MCF 10A (cell line): Measurements from ENCODE around the gene PLAC9. TPM values are rescaled to one million over a fixed set of nuclear protein-coding genes. Genes with fewer than 3 reads are reported as not detected.

Experiments used
- BruUV-seq: library from RNA; stranded (reverse); fragments of 400-500 nt; replicated peaks from 2 replicates; lab custom pipeline; 2021; lab: Mats Ljungman, UMichigan
- CTCF ChIA-PET: fragments of 300-600 bp; sonication (Branson Sonifier 250); formaldehyde crosslinking; extraction: SDS; loops from one replicate; lab custom pipeline; 2021; ENCODE audit warnings: antibody characterized with exemption, inconsistent platforms; lab: Yijun Ruan, JAX
- POLR2A ChIA-PET: fragments of 300-600, 350-650 bp; sonication (Branson Sonifier 250); formaldehyde crosslinking; extraction: SDS; loops from one replicate; lab custom pipeline; 2020; ENCODE audit warnings: antibody characterized with exemption, inconsistent platforms; lab: Yijun Ruan, JAX
- DNase-seq: peaks from one replicate; pipeline ENCODE4 v3.0.0-alpha.2; 2018; ENCODE audit not compliant: unreplicated experiment
- H3K27ac Mint-ChIP-seq: one replicate; pipeline ENCODE4 v1.8.0; 2022; ENCODE audit warnings: mild to moderate bottlenecking, low read depth, mixed read lengths; ENCODE audit not compliant: unreplicated experiment
- H3K27me3 Mint-ChIP-seq: one replicate; pipeline ENCODE4 v1.8.0; 2022; ENCODE audit warnings: mixed read lengths; ENCODE audit not compliant: insufficient read depth, unreplicated experiment
- H3K36me3 Mint-ChIP-seq: one replicate; pipeline ENCODE4 v1.8.0; 2022; ENCODE audit warnings: mild to moderate bottlenecking, moderate library complexity, mixed read lengths; ENCODE audit not compliant: insufficient read depth, unreplicated experiment
- H3K4me1 Mint-ChIP-seq: one replicate; pipeline ENCODE4 v1.8.0; 2022; ENCODE audit warnings: mixed read lengths; ENCODE audit not compliant: insufficient read depth, unreplicated experiment
- H3K4me3 Mint-ChIP-seq: one replicate; pipeline ENCODE4 v1.8.0; 2022; ENCODE audit warnings: mild to moderate bottlenecking, moderate library complexity, mixed read lengths; ENCODE audit not compliant: unreplicated experiment
- H3K9me3 Mint-ChIP-seq: one replicate; pipeline ENCODE4 v1.8.0; 2022; ENCODE audit warnings: mixed read lengths; ENCODE audit not compliant: unreplicated experiment
- intact Hi-C: fragments of 100-400 bp; cut with micrococcal nuclease; formaldehyde crosslinking; loops from 2 replicates; pipeline ENCODE4 v1.14.1; 2022
- total RNA-seq: library from RNA; stranded (reverse); gene quantifications from 2 replicates; pipeline ENCODE4 v1.2.3, GENCODE V29; 2022
- TF ChIP-seq, protein P1 (sequence below): fragments of 200-600 bp; IDR thresholded peaks from one replicate; pipeline ENCODE4 v1.8.0; 2022; ENCODE audit warnings: antibody characterized with exemption, mild to moderate bottlenecking; ENCODE audit not compliant: unreplicated experiment

The PLAC9 gene
- total RNA-seq, 1 experiment from 2014 or later, result 0.93 TPM

DNA sequence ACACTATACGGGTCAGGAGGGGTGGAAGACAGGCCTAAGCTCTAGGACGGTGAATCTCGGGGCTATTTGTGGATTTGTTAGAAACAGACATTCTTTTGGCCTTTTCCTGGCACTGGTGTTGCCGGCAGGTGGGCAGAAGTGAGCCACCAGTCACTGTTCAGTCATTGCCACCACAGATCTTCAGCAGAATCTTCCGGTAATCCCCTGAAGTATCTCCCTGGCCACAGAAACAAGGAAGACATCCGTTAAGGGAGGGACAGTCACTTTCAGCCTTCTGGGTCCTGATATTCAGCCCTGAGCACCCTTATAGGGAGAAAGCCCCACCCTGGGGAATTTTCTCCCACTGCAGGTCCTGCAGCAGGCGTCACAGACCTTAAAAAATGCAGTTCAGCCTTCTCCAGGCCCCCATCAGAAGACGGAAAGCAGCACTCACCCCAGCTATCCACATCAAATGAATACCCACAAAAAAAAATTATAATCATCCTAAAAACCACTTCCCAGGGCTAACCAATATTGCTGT is 23.2 kb downstream of the PLAC9 start:
- TF ChIP-seq, protein P1, sequence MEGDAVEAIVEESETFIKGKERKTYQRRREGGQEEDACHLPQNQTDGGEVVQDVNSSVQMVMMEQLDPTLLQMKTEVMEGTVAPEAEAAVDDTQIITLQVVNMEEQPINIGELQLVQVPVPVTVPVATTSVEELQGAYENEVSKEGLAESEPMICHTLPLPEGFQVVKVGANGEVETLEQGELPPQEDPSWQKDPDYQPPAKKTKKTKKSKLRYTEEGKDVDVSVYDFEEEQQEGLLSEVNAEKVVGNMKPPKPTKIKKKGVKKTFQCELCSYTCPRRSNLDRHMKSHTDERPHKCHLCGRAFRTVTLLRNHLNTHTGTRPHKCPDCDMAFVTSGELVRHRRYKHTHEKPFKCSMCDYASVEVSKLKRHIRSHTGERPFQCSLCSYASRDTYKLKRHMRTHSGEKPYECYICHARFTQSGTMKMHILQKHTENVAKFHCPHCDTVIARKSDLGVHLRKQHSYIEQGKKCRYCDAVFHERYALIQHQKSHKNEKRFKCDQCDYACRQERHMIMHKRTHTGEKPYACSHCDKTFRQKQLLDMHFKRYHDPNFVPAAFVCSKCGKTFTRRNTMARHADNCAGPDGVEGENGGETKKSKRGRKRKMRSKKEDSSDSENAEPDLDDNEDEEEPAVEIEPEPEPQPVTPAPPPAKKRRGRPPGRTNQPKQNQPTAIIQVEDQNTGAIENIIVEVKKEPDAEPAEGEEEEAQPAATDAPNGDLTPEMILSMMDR, result no peak
- Mint-ChIP-seq H3K27ac (peak overlapping the region; percentile 78), H3K4me3 (peak overlapping the region; percentile 32), H3K36me3 (peaks cover 79% of the 10 kb centered on the region), H3K9me3 (no peaks in the 10 kb centered on the region), H3K27me3 (no peaks in the 10 kb centered on the region), H3K4me1 (peaks cover 48% of the 10 kb centered on the region)
- ChIA-PET CTCF (interaction anchor here (1.3 to 1.5 kb wide), 2 partner anchors 11 to 67 kb away, joined by 4 read pairs; no protein-coding TSS in a partner anchor), POLR2A (interaction anchor here (0.6 to 2.3 kb wide), 4 partner anchors 10 to 51 kb away, joined by 3 to 6 read pairs (median 4); partner anchors contain the start of gene ANXA11)
- BruUV-seq, result no TSS peak
- DNase-seq, result no peak
- intact Hi-C loops, result no loop called here

DNA sequence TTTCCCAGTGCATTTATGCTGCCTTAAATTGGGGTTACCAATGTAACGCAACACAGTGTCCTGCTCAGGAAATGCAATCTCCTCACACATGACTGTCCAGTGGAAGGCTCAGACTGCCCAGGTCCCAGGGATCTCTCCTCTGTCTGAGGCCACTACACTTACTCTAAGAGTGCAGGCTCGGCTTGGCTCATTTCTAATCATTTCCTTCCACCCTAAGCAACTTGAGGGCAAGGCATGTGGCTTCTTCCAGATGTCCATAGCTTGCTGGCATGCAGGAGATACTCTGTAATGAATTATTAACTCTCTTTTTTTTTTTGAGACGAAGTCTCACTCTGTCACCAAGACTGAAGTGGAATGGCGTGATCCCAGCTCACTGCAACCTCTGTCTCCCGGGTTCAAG is 23.7 kb downstream of the PLAC9 start:
- ChIA-PET POLR2A (interaction anchor here (1.5 to 3.0 kb wide), 2 partner anchors 48 to 49 kb away, joined by 6 to 31 read pairs; partner anchors contain the start of gene ANXA11), CTCF (interaction anchor here (1.3 to 1.5 kb wide), 2 partner anchors 12 to 66 kb away, joined by 4 read pairs; no protein-coding TSS in a partner anchor)
- Mint-ChIP-seq H3K27me3 (no peaks in the 10 kb centered on the region), H3K4me3 (peak overlapping the region; percentile 32), H3K36me3 (peaks cover 79% of the 10 kb centered on the region), H3K27ac (no peak overlapping the region), H3K4me1 (peaks cover 51% of the 10 kb centered on the region), H3K9me3 (no peaks in the 10 kb centered on the region)
- no peak for DNase-seq
- no TSS peak for BruUV-seq
- intact Hi-C loops, result no loop called here
- TF ChIP-seq, protein P1, result no peak

DNA sequence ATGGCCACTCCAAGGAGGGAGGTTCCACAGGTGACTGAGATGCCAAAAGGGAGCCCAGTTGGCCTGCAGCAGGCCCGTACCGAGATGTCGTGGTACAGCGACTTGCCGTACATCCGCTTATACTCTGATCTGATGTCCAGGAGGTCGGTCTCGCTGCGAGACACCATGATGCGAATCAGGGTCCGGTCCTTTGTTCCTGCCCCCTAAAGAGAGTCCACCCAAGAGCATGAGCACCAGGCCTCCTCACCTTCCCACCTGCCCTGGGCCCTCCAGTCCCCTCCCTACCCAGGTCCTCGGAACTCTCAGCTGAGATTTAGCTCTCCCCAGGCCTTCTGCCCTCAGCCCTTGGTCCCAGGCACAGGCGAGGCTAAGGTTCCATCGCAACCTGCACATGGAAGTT is 25.0 kb downstream of the PLAC9 start:
- POLR2A ChIA-PET, result interaction anchor here (0.8 to 3.0 kb wide), 5 partner anchors 10 to 50 kb away, joined by 3 to 31 read pairs (median 7); partner anchors contain the start of gene ANXA11
- Mint-ChIP-seq H3K9me3 (no peaks in the 10 kb centered on the region), H3K36me3 (peaks cover 81% of the 10 kb centered on the region), H3K4me1 (peaks cover 51% of the 10 kb centered on the region), H3K4me3 (no peak overlapping the region), H3K27me3 (no peaks in the 10 kb centered on the region), H3K27ac (no peak overlapping the region)
- intact Hi-C loops, result no loop called here
- CTCF ChIA-PET, result interaction anchor here (0.6 to 1.4 kb wide), 4 partner anchors 11 to 330 kb away, joined by 3 to 5 read pairs (median 4); no protein-coding TSS in a partner anchor
- TF ChIP-seq, protein P1, result no peak
- no TSS peak for BruUV-seq
- DNase-seq, result no peak

DNA sequence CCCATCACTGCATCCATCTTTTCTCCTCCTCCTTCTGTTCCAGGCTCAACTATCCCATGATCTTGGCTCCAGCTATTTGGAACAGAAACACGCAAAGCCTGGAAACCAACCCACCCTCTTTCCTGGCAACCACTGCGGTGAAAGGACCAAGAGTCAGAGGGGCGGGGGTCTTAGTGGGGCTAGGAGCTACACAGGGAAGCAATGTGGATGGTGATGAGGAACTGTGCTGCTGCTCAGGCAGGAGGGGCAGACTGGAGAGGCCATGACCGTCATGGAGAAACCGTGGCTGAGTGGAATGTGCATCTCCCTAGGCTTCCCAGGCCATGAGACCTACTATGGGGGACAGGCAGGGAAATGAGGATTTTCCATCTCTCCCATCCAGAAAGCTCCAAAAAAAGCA is 25.6 kb downstream of the PLAC9 start:
- Mint-ChIP-seq H3K27me3 (no peaks in the 10 kb centered on the region), H3K4me3 (no peak overlapping the region), H3K4me1 (peaks cover 52% of the 10 kb centered on the region), H3K27ac (peak overlapping the region; percentile 55), H3K36me3 (peaks cover 82% of the 10 kb centered on the region), H3K9me3 (no peaks in the 10 kb centered on the region)
- no TSS peak for BruUV-seq
- ChIA-PET CTCF (interaction anchor here (0.6 to 1.4 kb wide), 5 partner anchors 37 to 902 kb away, joined by 3 to 5 read pairs (median 3); no protein-coding TSS in a partner anchor), POLR2A (interaction anchor here (0.6 to 3.0 kb wide), 7 partner anchors 9 to 1493 kb away, joined by 3 to 31 read pairs (median 3); partner anchors contain the start of gene ANXA11)
- intact Hi-C loops, result loop anchor here (2.0 kb wide), 1 partner anchor 49 kb away; no protein-coding TSS in a partner anchor
- TF ChIP-seq, protein P1, result no peak
- no peak for DNase-seq
